Epithelial cell of proximal tubule (primary cell): ENCODE results near the gene ANXA6. TPM values are rescaled to one million over a fixed set of nuclear protein-coding genes. Genes with fewer than 3 reads are reported as not detected.

ENCODE experiments used
- DNase-seq: peaks from one replicate; pipeline ENCODE4 v3.0.0-alpha.2; 2011; ENCODE audit warnings: low read depth
- H3K4me3 ChIP-seq: 2 replicates; pipeline ENCODE4 v1.5.1; 2011; ENCODE audit warnings: low read depth, mild to moderate bottlenecking, low read length
- total RNA-seq: library from RNA; depleted of rRNA; stranded (reverse); fragments of >200 nt; gene quantifications from 2 replicates; pipeline ENCODE4 v1.2.3, GENCODE V29; 2015
- TF ChIP-seq, protein P1 (sequence below): conservative IDR thresholded peaks from 2 replicates; pipeline ENCODE4 v1.5.1; 2012; ENCODE audit warnings: low read depth, mild to moderate bottlenecking, low read length

The ANXA6 gene
- total RNA-seq, 1 donor from 2014 or later = 83.6 TPM

GRCh38 chr5:151067632-151068432 lies 89.7 kb downstream of the ANXA6 start:
- no peak overlapping the region for H3K4me3 ChIP-seq
- no peak for DNase-seq
- TF ChIP-seq, protein P1, sequence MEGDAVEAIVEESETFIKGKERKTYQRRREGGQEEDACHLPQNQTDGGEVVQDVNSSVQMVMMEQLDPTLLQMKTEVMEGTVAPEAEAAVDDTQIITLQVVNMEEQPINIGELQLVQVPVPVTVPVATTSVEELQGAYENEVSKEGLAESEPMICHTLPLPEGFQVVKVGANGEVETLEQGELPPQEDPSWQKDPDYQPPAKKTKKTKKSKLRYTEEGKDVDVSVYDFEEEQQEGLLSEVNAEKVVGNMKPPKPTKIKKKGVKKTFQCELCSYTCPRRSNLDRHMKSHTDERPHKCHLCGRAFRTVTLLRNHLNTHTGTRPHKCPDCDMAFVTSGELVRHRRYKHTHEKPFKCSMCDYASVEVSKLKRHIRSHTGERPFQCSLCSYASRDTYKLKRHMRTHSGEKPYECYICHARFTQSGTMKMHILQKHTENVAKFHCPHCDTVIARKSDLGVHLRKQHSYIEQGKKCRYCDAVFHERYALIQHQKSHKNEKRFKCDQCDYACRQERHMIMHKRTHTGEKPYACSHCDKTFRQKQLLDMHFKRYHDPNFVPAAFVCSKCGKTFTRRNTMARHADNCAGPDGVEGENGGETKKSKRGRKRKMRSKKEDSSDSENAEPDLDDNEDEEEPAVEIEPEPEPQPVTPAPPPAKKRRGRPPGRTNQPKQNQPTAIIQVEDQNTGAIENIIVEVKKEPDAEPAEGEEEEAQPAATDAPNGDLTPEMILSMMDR = no peak

DNA sequence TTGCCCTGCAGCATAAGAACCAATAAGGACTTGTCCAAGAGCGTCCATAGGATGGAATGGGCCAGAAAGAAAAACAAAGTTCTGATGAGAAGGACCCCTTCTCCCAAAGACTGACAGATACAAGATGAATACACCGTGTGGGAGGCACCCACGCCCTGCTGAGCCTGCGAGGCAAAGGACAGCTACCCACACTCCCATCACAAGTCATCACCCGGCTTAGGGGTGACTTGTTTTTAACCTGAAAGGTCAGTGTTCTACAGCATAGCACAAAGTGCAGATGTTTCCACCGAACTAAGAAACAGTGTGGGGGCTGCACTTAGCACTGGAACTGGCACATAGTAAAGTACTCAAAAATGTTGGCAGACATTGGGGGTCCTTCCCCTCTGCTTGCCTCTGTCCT lies 90.7 kb downstream of the ANXA6 start:
- no peak overlapping the region for H3K4me3 ChIP-seq
- DNase-seq = no peak
- TF ChIP-seq, protein P1 = no peak

- no peak for DNase-seq
- no peak overlapping the region for H3K4me3 ChIP-seq
- TF ChIP-seq, protein P1 = no peak
Measured at GRCh38 chr5:151065609-151066008, 92.0 kb downstream of the ANXA6 start.

- DNase-seq = no peak
- H3K4me3 ChIP-seq = no peak overlapping the region
- TF ChIP-seq, protein P1 = no peak
Measured at GRCh38 chr5:151064916-151065499, 92.6 kb downstream of the ANXA6 start.

DNA sequence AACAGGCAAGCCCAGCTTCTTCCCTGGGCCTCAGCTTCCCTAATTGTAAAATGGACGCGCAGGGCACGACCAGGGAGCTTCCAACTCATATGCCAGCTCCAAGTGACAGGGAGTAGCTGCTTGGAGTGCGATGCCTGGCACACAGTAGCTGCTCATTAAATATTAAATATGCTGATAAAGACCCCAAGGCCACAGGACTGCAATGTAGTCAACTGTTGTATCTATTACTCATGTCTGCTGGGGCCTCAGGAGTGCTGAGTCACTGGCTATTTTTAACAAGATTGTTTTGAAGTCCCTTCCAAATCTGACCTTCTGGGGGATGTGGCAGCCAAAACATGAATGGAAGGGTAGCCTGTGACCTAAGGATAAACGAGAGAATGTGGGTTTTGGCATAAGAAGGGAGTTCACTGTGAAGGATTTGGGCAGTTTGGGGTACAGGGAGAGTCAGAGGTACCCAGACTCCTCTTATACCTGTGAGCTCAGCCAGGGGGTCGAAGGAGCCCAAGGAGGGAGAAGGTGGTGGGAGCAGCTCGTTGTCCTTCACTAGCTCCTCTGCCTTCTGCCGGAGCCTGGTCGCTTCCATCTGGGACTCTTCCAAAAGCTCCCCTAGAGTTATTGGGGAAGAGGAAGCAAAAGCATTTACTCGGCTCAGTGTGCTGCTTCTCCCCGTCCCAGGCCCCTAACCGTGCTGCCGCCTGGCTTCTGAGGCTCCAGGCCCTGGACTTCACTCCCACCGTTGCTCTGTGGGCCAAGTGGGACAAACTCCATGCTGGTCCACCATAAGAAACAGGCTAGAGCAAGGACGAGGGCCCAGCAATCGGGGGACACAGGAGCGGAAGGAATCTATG lies 94.2 kb downstream of the ANXA6 start:
- TF ChIP-seq, protein P1 = no peak
- DNase-seq = no peak

DNA sequence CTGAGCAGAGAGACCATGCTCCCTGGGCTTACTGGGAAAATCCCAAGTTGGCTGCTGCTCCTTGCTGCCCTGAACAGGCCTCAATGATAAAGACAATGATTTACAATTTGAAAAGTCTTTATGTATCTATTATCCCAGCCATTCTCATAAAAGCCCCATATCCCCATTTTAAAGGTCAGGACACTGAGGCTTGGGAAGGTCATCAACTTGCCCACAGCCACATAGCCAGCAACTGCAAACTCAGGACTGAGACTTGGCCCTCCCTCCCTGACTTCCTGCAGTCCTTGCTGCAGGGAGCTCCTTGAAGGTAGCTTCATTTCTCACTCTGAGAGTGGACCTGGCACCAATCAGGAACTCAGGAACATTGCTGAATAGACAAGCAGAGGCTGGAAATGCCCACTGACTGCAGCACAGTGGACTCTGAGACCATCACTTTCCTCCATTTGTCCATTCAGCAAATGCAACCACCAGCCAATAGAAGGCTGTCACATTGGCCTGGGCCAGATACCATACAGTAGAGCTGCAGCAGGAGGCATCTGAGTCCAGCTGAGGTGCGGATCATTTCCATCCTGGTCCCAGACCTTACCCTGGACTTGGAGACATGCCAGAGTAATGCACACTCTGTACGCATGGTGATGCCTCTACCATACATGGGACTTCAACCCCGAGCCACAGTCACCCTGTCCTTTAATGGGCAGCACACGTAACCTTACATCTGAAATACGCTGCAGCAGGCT lies 95.0 kb downstream of the ANXA6 start:
- no peak overlapping the region for H3K4me3 ChIP-seq
- TF ChIP-seq, protein P1 = no peak
- no peak for DNase-seq

More for the DNA sequence above, 94.2 kb downstream of the ANXA6 start:
- no peak overlapping the region for H3K4me3 ChIP-seq
